GM23248 (cell line): ENCODE measurements around the gene PTPRA. TPM values are rescaled to one million over a fixed set of nuclear protein-coding genes. Genes with fewer than 3 reads are reported as not detected.
A peak's percentile ranks its signal among the peaks of the same experiment; 100 is the strongest.

ENCODE experiments used
- DNase-seq: peaks from one replicate; pipeline ENCODE4 v3.0.0-alpha.2; 2015
- H2AFZ ChIP-seq: fragments of 200-600 bp; sonication (generic); 2 replicates; pipeline ENCODE4 v1.6.1; 2016; ENCODE audit warnings: antibody characterized with exemption
- H3F3A ChIP-seq: fragments of 200-600 bp; sonication (generic); 2 replicates; pipeline ENCODE4 v1.6.1; 2016; ENCODE audit warnings: mild to moderate bottlenecking, antibody characterized with exemption, mixed run types; ENCODE audit not compliant: insufficient read depth
- H3K27ac ChIP-seq: fragments of 200-600 bp; sonication (generic); 2 replicates; pipeline ENCODE4 v1.5.1; 2016; ENCODE audit warnings: mild to moderate bottlenecking
- H3K27me3 ChIP-seq: fragments of 200-600 bp; sonication (generic); replicated peaks from 2 replicates; pipeline ENCODE4 v1.6.1; 2016; ENCODE audit warnings: mild to moderate bottlenecking; ENCODE audit not compliant: insufficient read depth
- H3K36me3 ChIP-seq: fragments of 200-600 bp; sonication (generic); 2 replicates; pipeline ENCODE4 v1.6.1; 2016; ENCODE audit warnings: low read depth, mild to moderate bottlenecking
- H3K4me1 ChIP-seq: fragments of 200-600 bp; sonication (generic); 2 replicates; pipeline ENCODE4 v1.6.1; 2016; ENCODE audit warnings: mild to moderate bottlenecking; ENCODE audit not compliant: insufficient read depth
- H3K4me2 ChIP-seq: fragments of 200-600 bp; sonication (generic); one replicate; pipeline ENCODE4 v1.6.1; 2016; ENCODE audit warnings: mild to moderate bottlenecking; ENCODE audit not compliant: unreplicated experiment
- H3K4me3 ChIP-seq: fragments of 200-600 bp; sonication (generic); 2 replicates; pipeline ENCODE4 v1.5.1; 2016; ENCODE audit warnings: mild to moderate bottlenecking
- H3K79me2 ChIP-seq: fragments of 200-600 bp; sonication (generic); 2 replicates; pipeline ENCODE4 v1.6.1; 2016; ENCODE audit warnings: mild to moderate bottlenecking; ENCODE audit not compliant: insufficient read depth
- H3K9ac ChIP-seq: fragments of 200-600 bp; sonication (generic); 2 replicates; pipeline ENCODE4 v1.6.1; 2016; ENCODE audit warnings: mild to moderate bottlenecking
- H3K9me2 ChIP-seq: fragments of 200-600 bp; sonication (generic); 2 replicates; pipeline ENCODE4 v1.6.1; 2016; ENCODE audit warnings: mixed run types, mild to moderate bottlenecking, moderate library complexity; ENCODE audit not compliant: insufficient read depth
- H3K9me3 ChIP-seq: fragments of 200-600 bp; sonication (generic); one replicate; pipeline ENCODE4 v1.6.1; 2017; ENCODE audit warnings: low read depth
- H4K20me1 ChIP-seq: fragments of 200-600 bp; sonication (generic); 2 replicates; pipeline ENCODE4 v1.6.0; 2016; ENCODE audit not compliant: insufficient read depth
- EZH2 ChIP-seq: fragments of 200-600 bp; sonication (generic); IDR thresholded peaks from 2 replicates; pipeline ENCODE4 v1.6.1; 2018; ENCODE audit warnings: antibody characterized with exemption, mild to moderate bottlenecking; ENCODE audit not compliant: insufficient read depth, poor library complexity, severe bottlenecking
- EZH2phosphoT487 ChIP-seq: fragments of 200-600 bp; sonication (generic); IDR thresholded peaks from 2 replicates; pipeline ENCODE4 v1.6.1; 2018; ENCODE audit warnings: antibody characterized with exemption, moderate library complexity, mild to moderate bottlenecking, low read depth; ENCODE audit not compliant: insufficient read depth
- WGBS, 2 experiments: methylation state at CpG; one replicate each; pipeline ENCODE4 v1.1.6; 2015 to 2017; ENCODE audit warnings: low lambda C conversion rate in 2 of 2, low coverage in 1 of 2; ENCODE audit errors: missing lambda C conversion rate in 2 of 2; 5-methylcytosine and 5-hydroxymethylcytosine counted together
- in situ Hi-C: fragments of 300-500 bp; cut with MboI; formaldehyde crosslinking; loops from 2 replicates; pipeline ENCODE4 v1.15.0; 2020
- polyA plus RNA-seq: library from polyadenylated mRNA; unstranded; fragments of >200 nt; fragmentation: Nextera tagmentation; extraction: Ambion mirVana; gene quantifications from 2 replicates; pipeline ENCODE4 v1.2.1, GENCODE V29; 2016
- total RNA-seq: library from RNA; depleted of rRNA; stranded (reverse); fragments of >200 nt; shearing (Covaris generic); gene quantifications from 2 replicates; pipeline ENCODE4 v1.2.3, GENCODE V29; 2014

The PTPRA gene
- total and polyA plus RNA-seq, 2 experiments from 2014 or later: 37.4 to 50.8 TPM

- Histone ChIP-seq H4K20me1 (peaks cover 6% of the 10 kb centered on the region; the same call in 1 of the 2 replicates), H3K9ac (no peak overlapping the region), H3K4me3 (no peak overlapping the region), H3K79me2 (peaks cover 69% of the 10 kb centered on the region), H3K9me2 (no peaks in the 10 kb centered on the region), H3F3A (0 out of 2 replicates have a peak, but pooled peaks cover 4% of the 10 kb centered on the region), H3K36me3 (0 out of 2 replicates have a peak, but pooled peaks cover 3% of the 10 kb centered on the region), H2AFZ (no peak overlapping the region), H3K4me2 (no peak overlapping the region), H3K9me3 (no peaks in the 10 kb centered on the region), H3K27me3 (no peaks in the 10 kb centered on the region), H3K4me1 (peaks cover 11% of the 10 kb centered on the region), H3K27ac (no peak overlapping the region)
- TF ChIP-seq EZH2phosphoT487 (no peak), EZH2 (no peak)
- no peak for DNase-seq
- 86 to 89% methylated on average over 7 of the region's 7 CpGs for WGBS, 2 experiments
- in situ Hi-C loops: no loop called here
Measured at GRCh38 chr20:2918096-2919049, 45.1 kb downstream of the PTPRA start.

GRCh38 chr20:2919518-2920245 is 46.4 kb downstream of the PTPRA start:
- H4K20me1 ChIP-seq: peaks cover 6% of the 10 kb centered on the region; the same call in 1 of the 2 replicates
- in situ Hi-C loops: no loop called here

DNA sequence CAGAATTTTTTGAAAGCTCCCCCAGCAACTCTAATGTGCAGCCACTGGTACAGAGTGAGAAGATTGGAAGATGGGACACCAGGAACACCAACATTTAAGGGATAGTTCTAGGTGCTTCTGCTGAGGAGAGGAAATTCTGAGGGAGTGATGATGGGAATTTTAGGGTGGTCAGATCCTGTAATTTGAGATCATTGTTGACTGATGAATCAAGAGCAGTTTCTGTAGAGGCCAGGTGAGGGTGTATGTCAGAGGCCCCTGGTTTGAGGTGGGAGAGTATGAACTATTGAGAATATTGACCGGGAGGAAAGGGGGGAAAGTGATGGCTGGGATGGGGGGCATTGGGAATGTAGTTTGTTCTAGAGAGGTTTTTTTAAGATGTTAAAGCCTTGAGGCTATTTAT is 47.2 kb downstream of the PTPRA start:
- Histone ChIP-seq H3K9me2 (no peaks in the 10 kb centered on the region), H4K20me1 (peaks cover 6% of the 10 kb centered on the region; the same call in 1 of the 2 replicates), H3K9me3 (no peaks in the 10 kb centered on the region), H3K79me2 (peaks cover 56% of the 10 kb centered on the region), H3K36me3 (peaks cover 8% of the 10 kb centered on the region; the same call in 1 of the 2 replicates), H3K27ac (no peak overlapping the region), H3F3A (0 out of 2 replicates have a peak, but pooled peaks cover 4% of the 10 kb centered on the region), H3K4me2 (no peak overlapping the region), H2AFZ (no peak overlapping the region), H3K4me1 (peaks cover 11% of the 10 kb centered on the region), H3K27me3 (no peaks in the 10 kb centered on the region), H3K9ac (no peak overlapping the region), H3K4me3 (no peak overlapping the region)
- no peak for TF ChIP-seq EZH2phosphoT487
- no peak for TF ChIP-seq EZH2
- DNase-seq: no peak
- WGBS, 2 experiments: 92 to 100% methylated on average over 1 of the region's 1 CpG
- in situ Hi-C loops: no loop called here

More at GRCh38 chr20:2919518-2920245, 46.4 kb downstream of the PTPRA start:
- Histone ChIP-seq H3K36me3 (0 out of 2 replicates have a peak, but pooled peaks cover 3% of the 10 kb centered on the region), H3K9ac (no peak overlapping the region), H3K9me3 (no peaks in the 10 kb centered on the region), H3K27me3 (no peaks in the 10 kb centered on the region), H3K4me1 (peaks cover 11% of the 10 kb centered on the region), H3K4me3 (no peak overlapping the region), H3K27ac (no peak overlapping the region), H3K4me2 (no peak overlapping the region), H3K9me2 (no peaks in the 10 kb centered on the region), H2AFZ (no peak overlapping the region), H3F3A (0 out of 2 replicates have a peak, but pooled peaks cover 4% of the 10 kb centered on the region), H3K79me2 (peaks cover 63% of the 10 kb centered on the region)
- TF ChIP-seq EZH2phosphoT487 (no peak), EZH2 (no peak)
- DNase-seq: peak; percentile 25
- WGBS, 2 experiments: 55 to 59% methylated on average over 2 of the region's 2 CpGs

- TF ChIP-seq EZH2 (no peak), EZH2phosphoT487 (no peak)
- Histone ChIP-seq H3K4me2 (no peak overlapping the region), H3K4me1 (peaks cover 11% of the 10 kb centered on the region), H3K27ac (no peak overlapping the region), H2AFZ (no peak overlapping the region), H3K9ac (no peak overlapping the region), H3K79me2 (peaks cover 48% of the 10 kb centered on the region), H3K27me3 (no peaks in the 10 kb centered on the region), H3K9me2 (no peaks in the 10 kb centered on the region), H3F3A (0 out of 2 replicates have a peak, but pooled peaks cover 4% of the 10 kb centered on the region), H4K20me1 (0 out of 2 replicates have a peak, but pooled peaks cover 6% of the 10 kb centered on the region), H3K36me3 (peaks cover 9% of the 10 kb centered on the region; the same call in 1 of the 2 replicates), H3K4me3 (no peak overlapping the region), H3K9me3 (no peaks in the 10 kb centered on the region)
- in situ Hi-C loops: no loop called here
- DNase-seq: no peak
- 76 to 83% methylated on average over 4 of the region's 4 CpGs for WGBS, 2 experiments
Measured at GRCh38 chr20:2921506-2921905, 48.2 kb downstream of the PTPRA start.
